Hepatocyte (in vitro differentiated cells): ENCODE data around the gene POLG.

Experiments used
- CTCF ChIP-seq: fragments of 200-600 bp; sonication (generic); IDR thresholded peaks from 2 replicates; pipeline ENCODE4 v1.5.1; 2016; ENCODE audit warnings: antibody characterized with exemption, mild to moderate bottlenecking; ENCODE audit not compliant: poor library complexity
- EZH2 ChIP-seq: fragments of 200-600 bp; sonication (generic); IDR thresholded peaks from 2 replicates; pipeline ENCODE4 v1.6.1; 2016; ENCODE audit warnings: antibody characterized with exemption, mild to moderate bottlenecking, borderline replicate concordance

DNA sequence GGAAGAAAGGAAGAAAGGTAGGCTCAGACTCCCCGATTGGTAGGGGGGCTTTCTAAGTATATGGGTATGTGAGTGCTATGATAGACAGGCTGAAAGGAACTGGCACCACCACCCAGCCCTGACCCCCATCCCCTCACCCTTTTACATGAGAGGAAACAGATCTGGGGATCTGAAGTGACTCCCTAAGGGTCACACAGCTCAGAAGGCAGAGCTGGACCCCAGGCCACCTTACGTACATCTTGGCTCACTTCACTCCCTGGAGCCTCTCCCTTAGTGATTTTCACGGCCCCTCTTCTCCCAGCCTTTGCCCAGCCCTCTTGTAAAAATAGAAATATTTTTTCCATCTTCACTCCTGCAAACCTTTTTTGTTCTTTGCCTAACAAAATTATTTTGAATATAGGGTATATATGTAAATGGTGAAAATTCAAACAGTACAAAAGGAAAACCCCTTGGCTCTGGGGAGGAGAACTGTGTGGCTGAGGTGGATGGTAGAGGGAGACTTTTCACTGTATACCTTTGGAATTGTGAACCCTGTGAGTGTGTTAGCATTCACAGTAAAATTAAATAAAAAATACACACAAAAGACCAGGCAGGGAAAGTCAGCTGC lies 34.8 kb upstream of the POLG start:
- no peak for TF ChIP-seq CTCF
- no peak for TF ChIP-seq EZH2
